ENCODE results near the gene SENP6.

Gene SENP6

DNA sequence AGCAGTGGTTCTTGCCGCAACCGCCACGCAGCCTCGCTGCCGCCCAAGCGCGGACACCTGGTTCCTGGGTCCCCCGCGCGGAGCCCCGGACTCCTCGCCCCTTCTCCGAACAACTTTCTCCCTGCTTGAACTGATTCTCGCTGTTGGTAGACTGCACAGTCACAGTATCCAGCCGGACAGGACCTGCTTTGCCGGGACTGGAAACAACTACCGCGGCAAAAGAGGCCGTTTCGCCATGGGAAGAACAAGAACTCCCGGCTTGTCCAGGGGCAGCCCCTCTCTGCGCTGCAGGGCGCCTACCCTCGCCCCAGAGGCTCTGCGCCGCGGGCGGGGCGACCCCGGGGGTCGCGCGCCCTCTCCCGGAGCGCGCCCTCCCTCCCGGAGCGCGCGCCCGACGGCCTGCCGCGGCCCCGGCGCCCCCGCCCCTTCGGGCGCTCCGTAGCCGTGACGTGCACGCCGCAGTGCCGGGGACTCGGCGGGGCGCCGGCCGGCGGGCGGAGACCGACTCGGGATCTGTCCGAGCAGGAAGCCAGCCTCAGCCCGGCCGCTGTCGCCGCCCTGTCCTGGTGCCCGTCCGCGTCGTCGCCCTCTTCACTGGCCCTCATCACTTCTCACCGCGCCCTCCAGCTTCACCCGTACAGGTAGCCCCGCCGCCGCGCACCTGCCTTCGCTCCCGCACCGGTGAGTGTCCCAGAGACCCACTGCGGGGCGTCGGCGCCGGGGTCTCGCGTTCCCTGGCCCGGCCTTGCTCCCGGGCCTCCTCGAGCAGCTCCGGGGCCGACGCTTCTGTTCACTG, 147.3 kb downstream of the SENP6 start, which contains the start of gene MYO6:
Gene MYO6 (plus strand): TSS at position 497 of the 796 bp plus-strand sequence. CDS start 68,309 bp downstream, outside the sequence.
- peak in 1 of 2 experiments; percentile 18 for DNase-seq (ENCODE audit: low read depth in 2 of 2)

DNA sequence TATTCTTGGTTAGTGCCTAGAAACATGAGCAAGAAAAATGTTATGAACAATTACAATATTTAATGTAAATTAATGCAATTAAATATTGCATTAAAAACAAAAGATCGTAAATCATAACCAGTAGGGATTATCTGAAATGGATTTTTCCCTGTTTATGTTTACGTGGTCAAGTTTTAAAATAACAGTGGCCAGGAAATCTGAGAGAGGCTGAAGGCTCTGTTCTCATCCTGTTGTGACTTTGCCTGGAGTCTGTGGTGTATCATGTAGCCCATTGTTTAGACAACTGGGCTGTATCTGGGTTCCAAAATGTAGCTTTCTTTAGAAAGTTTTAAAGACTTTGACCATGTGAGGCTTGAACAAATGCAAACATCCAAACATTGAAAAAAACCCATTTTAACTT, 149.8 kb downstream of the SENP6 start:
- no peak for DNase-seq (ENCODE audit: low read depth in 2 of 2)

DNA sequence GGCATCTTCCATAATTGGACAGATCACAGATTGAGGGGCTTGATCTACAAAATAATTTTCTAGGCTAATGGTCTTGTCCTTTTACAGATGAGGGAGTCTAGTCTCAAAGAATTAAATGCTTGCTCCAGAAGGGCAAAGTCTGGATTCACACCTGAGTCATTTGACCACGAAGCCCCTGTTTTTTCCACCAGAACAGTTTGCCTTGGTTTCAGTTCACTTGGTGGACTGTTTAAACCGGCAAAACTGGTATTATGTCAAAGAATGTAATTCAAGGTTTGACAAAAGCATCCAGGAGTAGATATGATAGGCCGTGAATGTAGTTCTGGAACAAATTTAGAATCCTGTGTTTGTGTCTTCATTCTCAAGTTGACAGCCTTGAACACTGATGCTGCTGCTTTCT, 150.7 kb downstream of the SENP6 start:
- no peak for DNase-seq (ENCODE audit: low read depth in 2 of 2)

GRCh38 chr6:75755704-75756103, 154.0 kb downstream of the SENP6 start:
- DNase-seq (ENCODE audit: low read depth in 2 of 2): no peak

DNA sequence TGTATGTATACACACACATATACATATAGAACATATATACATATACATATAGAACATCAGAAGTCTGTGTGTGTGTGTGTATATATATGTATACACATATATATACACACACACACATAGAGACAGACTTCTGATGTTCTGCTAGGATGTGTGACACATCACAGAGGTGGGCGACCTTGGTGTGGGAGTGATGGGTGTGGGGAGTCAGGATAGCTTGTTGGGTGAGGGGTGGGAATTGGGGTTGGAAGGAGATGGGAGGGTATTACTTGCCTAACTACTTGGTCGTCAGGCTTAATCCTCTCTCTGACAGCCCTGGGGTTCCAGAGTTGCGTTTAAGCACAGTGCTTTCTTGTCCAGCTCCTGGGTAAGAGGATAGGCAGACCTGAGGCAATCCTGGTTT, 155.6 kb downstream of the SENP6 start:
- no peak for DNase-seq (ENCODE audit: low read depth in 2 of 2)

GRCh38 chr6:75758061-75758460, 156.4 kb downstream of the SENP6 start:
- DNase-seq (ENCODE audit: low read depth in 2 of 2): no peak

GRCh38 chr6:75759207-75759606, 157.5 kb downstream of the SENP6 start:
- no peak for DNase-seq (ENCODE audit: low read depth in 2 of 2)

DNA sequence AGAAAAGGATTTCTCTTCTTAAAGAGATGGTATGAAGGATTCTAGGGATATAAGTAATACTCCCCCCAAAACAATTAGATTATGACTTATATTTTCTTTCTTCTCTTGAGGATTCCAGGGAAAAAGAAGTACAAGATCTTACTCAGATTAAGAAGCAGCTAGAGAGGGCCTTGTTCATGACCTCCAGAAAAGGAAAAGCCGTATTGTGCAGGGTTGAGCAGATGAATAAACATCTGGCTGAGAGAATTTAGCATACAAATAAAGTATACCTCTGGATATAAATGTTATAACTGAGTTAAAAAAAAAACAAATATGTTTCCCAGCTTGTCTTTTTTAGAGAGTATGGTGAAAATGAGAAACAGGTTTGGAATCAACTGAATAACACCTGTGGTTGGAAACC, 158.6 kb downstream of the SENP6 start:
- no peak for DNase-seq (ENCODE audit: low read depth in 2 of 2)

GRCh38 chr6:75761489-75761888, 159.8 kb downstream of the SENP6 start:
- DNase-seq (ENCODE audit: low read depth in 2 of 2): no peak

DNA sequence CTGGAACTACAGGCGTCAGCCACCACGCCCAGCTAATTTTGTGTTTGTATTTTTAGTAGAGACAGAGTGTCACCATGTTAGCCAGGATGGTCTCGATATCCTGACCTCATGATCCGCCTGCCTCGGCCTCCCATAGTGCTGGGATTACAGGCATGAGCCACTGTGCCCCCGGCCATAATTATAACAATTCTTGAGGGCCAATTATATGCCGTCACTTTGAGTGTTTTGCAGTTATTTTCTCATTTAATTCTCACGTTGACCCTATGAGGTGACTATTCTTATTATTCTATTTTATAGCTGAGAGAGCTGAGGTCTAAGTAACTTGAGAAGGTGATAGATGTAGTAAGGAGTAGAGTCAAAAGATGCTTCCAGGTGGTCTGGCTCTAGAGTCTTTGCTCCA, 160.4 kb downstream of the SENP6 start:
- no peak for DNase-seq (ENCODE audit: low read depth in 2 of 2)

DNA sequence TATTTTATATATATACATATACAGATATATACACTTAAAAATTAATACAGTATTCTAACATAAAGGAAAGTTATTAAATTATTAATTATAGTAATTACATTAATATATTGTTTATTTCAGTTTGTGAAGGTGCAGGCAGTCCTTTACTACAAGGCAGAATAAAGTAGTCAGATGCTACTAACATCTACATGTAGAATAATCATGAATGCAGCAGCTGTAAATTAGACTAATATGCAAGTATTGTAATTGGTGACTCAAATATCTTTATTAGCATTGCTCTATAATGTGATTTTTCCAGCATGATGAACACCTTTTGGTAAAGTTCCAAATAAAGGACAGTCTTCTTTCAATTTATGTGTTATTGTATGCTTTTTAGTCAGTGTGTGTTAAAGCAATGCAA, 164.7 kb downstream of the SENP6 start:
- no peak for DNase-seq (ENCODE audit: low read depth in 2 of 2)
